Activated CD4-positive, alpha-beta T cell treated with anti-CD3 and anti-CD28 coated beads, Interleukin-2, Interleukin-6, amounts not matched to agents 100 ng/mL and 50 ng/mL, durations not matched to agents 16 hours and 8 hours (primary cell): Measurements from ENCODE around the gene RHBDF2.

ENCODE experiments used
- DNase-seq: peaks from one replicate; pipeline ENCODE4 v3.0.0-alpha.2; 2020

Gene RHBDF2

GRCh38 chr17:76499267-76499667, 2.0 kb downstream of the RHBDF2 start:
- no peak for DNase-seq

GRCh38 chr17:76498876-76499251, 2.4 kb downstream of the RHBDF2 start:
- no peak for DNase-seq

GRCh38 chr17:76497979-76498875, 3.0 kb downstream of the RHBDF2 start:
- no peak for DNase-seq

DNA sequence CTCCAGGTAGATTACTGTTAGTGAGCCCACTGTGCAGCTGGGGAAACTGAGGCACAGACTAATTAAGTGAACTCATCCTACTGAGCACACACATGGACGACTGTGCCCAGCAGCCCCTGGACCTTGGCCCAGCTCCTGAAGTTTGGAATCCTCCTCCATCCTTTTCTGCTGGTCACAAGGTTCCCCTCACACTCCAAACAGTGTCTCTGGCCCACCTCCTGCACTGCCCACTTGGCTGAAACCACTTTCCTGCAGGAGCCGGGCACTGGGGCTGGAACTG, 3.6 kb downstream of the RHBDF2 start:
- no peak for DNase-seq

DNA sequence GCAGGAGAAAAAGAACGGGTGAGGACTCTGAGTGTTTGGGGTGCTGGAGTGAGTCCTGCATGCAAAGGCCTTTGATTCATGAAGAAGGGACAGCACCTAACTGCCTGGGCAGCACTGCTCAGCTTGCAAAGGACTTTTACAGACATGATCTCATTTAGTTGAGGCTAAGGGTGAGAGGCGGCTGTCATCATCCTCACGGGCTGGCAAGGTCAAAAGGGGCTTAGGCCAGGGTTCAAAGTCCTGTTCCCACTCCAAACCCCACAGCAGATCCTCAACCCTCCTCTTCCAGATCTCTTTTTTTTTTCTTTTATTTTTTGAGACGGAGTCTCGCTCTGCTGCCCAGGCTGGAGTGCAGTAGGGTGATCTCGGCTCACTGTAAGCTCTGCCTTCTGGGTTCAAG, 4.8 kb downstream of the RHBDF2 start:
- no peak for DNase-seq

DNA sequence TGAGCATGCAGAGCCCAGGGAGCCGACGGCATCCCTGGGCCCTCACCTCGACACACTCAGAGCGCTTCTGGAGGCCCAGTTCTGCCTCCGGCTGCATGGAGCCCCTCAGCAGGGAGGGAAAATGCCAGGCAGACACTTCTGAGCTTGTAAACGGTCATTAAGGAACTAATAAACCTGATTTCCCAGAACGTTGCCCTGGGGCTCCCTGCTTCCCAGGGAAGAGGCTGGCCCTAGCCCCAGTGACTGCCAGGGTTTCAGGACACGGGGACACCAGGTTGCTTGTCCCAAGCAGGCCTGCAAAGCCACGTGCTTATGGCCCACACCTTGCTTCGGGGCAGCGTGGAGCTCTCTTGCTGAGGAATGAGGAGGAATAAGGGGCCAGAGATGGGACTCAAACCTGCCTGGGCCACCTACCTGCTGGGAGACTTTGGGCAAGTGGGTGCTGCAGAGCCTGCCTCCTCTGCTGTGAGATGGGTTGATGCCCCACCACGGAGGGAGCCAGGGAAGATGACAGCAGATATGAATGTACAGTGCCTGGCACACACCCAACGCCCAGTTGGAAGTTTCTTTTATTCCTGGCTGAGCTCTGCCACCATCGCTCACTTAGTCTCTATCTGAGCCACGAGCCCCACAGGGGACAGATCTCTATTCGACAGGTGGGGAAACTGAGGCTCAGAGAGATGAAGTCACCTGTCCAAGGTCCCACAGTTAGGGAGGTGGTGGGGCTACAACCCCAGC, 5.4 kb downstream of the RHBDF2 start:
- DNase-seq = no peak

- DNase-seq = no peak
Observed at GRCh38 chr17:76493505-76494167, 7.6 kb downstream of the RHBDF2 start.

DNA sequence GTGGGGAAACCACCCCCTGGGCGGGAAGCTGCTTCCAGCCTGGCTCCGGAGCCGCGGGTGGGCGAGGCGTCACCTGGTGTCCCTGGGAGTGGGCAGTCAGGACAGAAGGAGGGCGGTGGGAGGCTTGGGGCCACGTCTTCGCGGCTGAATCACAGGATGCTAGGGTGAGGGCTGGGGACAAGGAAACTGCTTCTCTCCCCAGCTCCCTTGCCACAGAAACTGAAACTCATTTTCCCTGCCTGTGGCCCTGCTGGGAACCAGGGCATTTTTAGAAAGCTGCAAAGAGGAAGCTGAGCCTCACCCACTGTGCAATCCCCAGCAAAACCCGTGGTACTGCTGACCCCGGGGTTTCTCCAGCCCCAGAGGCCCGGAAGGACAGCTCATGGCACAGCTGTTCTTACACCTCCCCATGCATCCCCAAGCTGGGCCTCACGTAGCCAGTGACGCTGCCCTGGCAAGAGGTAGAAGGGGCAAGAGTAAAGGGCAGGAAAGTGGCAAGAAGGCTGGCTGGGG, 8.2 kb downstream of the RHBDF2 start:
- peak; percentile 76 for DNase-seq

- no peak for DNase-seq
Observed at GRCh38 chr17:76492123-76492988, 8.9 kb downstream of the RHBDF2 start.

GRCh38 chr17:76491271-76492122, 9.7 kb downstream of the RHBDF2 start:
- DNase-seq = no peak

DNA sequence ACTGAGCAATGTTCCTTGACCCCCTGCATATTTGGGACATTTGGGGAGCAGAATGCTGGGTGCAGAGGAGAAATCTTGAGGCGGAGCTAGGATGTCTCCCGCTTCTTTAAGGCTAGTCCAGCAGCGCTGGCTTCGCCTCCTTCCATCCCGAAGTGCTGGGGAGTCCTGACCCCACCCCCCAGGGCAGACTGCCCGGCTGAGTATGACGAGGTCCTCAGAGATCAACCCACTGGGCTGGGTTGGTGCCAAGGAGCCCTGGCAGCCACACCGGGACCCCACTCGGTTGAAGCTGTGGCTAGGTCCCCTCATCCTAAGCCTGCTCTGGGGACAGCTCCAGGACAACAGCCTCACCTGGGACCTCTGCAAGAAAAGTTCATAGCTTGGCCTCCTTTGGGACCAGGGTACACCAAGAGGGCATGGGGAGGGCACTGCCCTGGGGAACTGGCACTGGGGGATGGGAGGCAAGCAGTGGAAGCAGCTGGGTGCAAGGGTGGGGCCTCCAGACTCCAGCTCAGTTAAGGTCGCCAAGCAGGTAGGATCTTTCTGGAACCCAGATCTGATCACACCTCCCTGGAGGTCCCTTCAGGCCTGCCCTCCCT, 11.0 kb downstream of the RHBDF2 start:
- no peak for DNase-seq

DNA sequence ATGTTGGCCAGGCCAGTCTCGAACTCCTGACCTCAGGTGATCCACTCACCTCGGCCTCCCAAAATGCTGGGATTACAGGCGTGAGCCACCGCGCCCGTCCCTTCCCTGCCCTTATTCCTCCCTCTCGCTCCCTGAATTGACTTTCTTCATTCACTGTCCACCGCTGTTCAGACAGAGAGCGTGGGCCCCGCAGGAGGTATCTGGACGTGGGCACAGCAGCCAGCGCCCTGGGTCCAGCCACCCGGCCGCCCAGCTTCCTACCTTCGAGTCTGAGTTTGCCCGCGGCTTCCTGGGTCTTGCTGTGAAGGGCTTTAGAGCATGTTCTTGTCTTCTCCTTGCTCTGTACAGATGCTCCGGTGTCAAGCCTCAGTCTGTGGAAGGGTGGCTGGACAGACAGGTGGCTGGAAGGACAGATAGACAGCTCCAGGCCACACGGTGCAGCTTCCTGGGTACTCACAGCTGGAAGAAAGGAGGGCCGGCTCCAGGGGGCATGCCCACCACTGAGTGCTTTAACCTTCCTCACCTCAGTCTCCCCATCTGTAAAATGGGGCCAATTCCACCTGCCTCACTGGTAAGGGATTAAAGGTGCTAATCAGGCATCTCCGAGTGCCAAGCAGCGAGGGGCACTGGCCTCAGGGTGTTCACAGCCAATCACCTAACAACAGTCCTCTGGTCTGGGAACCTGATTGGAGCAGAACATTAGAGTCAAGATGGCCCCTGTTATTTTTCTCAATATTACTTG, 13.6 kb downstream of the RHBDF2 start:
- no peak for DNase-seq

DNA sequence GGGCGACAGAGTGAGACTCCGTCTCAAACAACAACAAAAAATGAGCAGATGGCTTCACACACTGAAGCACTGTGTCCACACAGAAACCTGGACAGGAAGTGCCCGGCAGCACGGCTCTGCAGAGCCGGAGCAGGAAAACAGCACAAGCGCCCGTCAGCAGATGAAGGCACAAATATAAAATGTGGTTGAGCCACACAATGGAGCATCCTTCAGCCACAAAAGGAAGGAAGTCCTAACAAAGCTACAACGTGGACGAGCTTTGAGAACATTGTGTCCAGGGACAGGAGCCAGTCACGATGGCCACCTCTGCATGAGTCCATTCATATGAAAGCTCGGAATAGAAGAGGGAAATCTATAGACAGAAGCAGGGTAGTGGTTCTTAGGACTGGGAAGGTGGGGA, 15.7 kb downstream of the RHBDF2 start:
- no peak for DNase-seq

GRCh38 chr17:76484228-76484725, 16.9 kb downstream of the RHBDF2 start:
- DNase-seq = no peak

- no peak for DNase-seq
Observed at GRCh38 chr17:76481071-76481655, 20.1 kb downstream of the RHBDF2 start.

- no peak for DNase-seq
Observed at GRCh38 chr17:76480632-76481031, 20.6 kb downstream of the RHBDF2 start.

DNA sequence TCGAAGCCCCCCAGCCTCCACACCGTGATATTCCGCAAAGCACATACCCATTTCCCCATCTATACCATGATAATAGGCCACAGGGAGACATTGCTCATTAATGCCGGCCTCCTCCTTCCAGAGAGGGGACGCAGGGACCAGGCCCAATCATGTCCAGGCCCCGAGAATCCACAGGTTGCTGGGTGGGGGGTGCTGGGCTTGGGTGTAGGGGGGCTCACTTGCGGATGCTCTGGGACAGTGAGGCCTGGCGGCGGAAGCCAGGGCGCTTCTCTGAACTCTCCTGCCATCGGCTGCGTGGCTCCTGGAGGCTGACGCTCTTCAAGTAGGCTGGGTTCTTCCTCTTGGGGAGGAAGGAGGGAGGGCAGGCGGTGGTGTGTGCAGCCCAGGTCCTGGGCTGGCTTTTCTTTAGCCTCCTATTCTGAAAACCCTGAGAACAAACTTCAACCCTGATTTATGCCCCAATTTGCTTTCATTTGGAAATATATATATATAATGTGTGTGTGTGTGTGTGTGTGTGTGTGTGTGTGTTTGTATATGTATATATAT, 21.6 kb downstream of the RHBDF2 start:
- DNase-seq = no peak

DNA sequence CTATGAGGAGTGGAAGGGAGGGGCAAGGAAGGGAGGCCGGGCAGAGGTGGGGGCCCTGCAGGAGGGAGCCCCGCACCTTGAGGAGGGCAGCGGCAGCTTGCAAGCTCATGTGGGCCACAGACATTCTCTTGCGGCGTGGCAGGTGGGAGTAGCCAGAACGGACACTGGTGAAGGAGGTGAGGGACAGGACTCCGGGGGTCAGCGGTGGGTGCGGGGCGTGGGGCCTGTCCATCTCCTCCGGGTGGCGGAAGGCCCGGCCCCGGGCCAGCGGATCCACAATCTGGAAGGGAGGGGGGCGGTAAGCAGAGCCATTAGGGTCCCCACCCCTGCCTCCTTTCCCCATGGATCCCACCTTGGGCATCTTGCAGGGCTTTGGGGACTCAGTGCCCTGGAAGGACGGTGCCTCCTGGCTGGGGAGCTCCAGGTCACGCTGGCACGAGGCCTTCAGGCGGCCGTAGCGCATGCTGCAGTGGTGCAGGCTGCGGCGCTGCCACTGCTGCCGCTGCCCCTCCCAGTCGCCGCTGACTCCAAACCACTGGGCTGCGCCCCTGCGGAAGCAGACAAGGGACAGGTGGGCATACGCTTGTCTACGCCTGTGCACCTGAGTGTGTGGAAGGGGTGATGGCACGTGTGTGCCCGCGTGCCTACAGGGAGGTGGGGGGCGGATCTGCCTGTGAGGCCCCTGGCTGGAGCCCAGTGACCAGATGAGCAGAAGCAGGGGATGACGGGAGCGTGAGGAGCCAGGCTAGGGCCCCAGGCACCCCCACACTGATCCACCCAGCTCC, 22.3 kb downstream of the RHBDF2 start:
- no peak for DNase-seq

GRCh38 chr17:76478097-76478496, 23.1 kb downstream of the RHBDF2 start:
- no peak for DNase-seq
